Muscle layer of duodenum (tissue), 2 donors: ENCODE results near the gene PSMD3.

Experiments used
- H3K27ac ChIP-seq: one replicate; pipeline ENCODE4 v1.7.0; 2013; ENCODE audit warnings: mild to moderate bottlenecking, low read length
- H3K27me3 ChIP-seq: one replicate; pipeline ENCODE4 v1.7.0; 2013; ENCODE audit warnings: low read depth, mild to moderate bottlenecking, control low read depth, low read length
- H3K36me3 ChIP-seq, 2 donors: one replicate each; pipeline ENCODE4 v1.7.0; 2013; ENCODE audit warnings: low read length in 2 of 2, control low read depth in 1 of 2, mild to moderate bottlenecking in 1 of 2; ENCODE audit not compliant: insufficient read depth in 2 of 2, control insufficient read depth in 1 of 2
- H3K4me1 ChIP-seq, 2 donors: one replicate each; pipeline ENCODE4 v1.7.0; 2013; ENCODE audit warnings: low read length in 2 of 2, mild to moderate bottlenecking in 2 of 2, control low read depth in 1 of 2, moderate library complexity in 1 of 2; ENCODE audit not compliant: insufficient read depth in 2 of 2, control insufficient read depth in 1 of 2
- H3K4me3 ChIP-seq, 2 donors: one replicate each; pipeline ENCODE4 v1.7.0; 2013; ENCODE audit warnings: low read length in 2 of 2, low read depth in 1 of 2, mild to moderate bottlenecking in 1 of 2
- H3K9me3 ChIP-seq, 2 donors: one replicate each; pipeline ENCODE4 v1.7.0; 2013; ENCODE audit warnings: low read length in 2 of 2, control low read depth in 1 of 2, mild to moderate bottlenecking in 1 of 2; ENCODE audit not compliant: control insufficient read depth in 1 of 2
- donor health status: healthy.

The PSMD3 gene

GRCh38 chr17:40015998-40016985 is 35.7 kb downstream of the PSMD3 start:
- Histone ChIP-seq H3K27ac (no peak overlapping the region), H3K4me1 (peaks cover 2 to 32% of the 10 kb centered on the region in 2 donors), H3K9me3 (no peaks in the 10 kb centered on the region), H3K36me3 (peaks cover 4 to 12% of the 10 kb centered on the region in 2 donors), H3K4me3 (no peak overlapping the region), H3K27me3 (no peaks in the 10 kb centered on the region)

GRCh38 chr17:40017422-40018080 is 36.9 kb downstream of the PSMD3 start:
- H3K4me1 ChIP-seq: peaks cover 2 to 39% of the 10 kb centered on the region in 2 donors
- H3K27ac ChIP-seq: no peak overlapping the region

GRCh38 chr17:40018211-40019121 is 37.9 kb downstream of the PSMD3 start:
- Histone ChIP-seq H3K4me1 (peaks cover 2 to 40% of the 10 kb centered on the region in 2 donors), H3K27ac (no peak overlapping the region), H3K4me3 (no peak overlapping the region), H3K27me3 (no peaks in the 10 kb centered on the region), H3K36me3 (peaks cover 15 to 30% of the 10 kb centered on the region in 2 donors), H3K9me3 (no peaks in the 10 kb centered on the region)

More at GRCh38 chr17:40017422-40018080, 36.9 kb downstream of the PSMD3 start:
- H3K36me3 ChIP-seq: peaks cover 12 to 24% of the 10 kb centered on the region in 2 donors
- H3K9me3 ChIP-seq: no peaks in the 10 kb centered on the region
- no peak overlapping the region for H3K4me3 ChIP-seq
- no peaks in the 10 kb centered on the region for H3K27me3 ChIP-seq

GRCh38 chr17:40019140-40019991 is 38.8 kb downstream of the PSMD3 start:
- H3K9me3 ChIP-seq: no peaks in the 10 kb centered on the region
- peaks cover 2 to 43% of the 10 kb centered on the region in 2 donors for H3K4me1 ChIP-seq
- no peak overlapping the region for H3K27ac ChIP-seq
- H3K27me3 ChIP-seq: no peaks in the 10 kb centered on the region
- H3K36me3 ChIP-seq: peaks cover 15 to 36% of the 10 kb centered on the region in 2 donors
- no peak overlapping the region for H3K4me3 ChIP-seq

GRCh38 chr17:40020146-40020545 is 39.5 kb downstream of the PSMD3 start:
- Histone ChIP-seq H3K9me3 (no peaks in the 10 kb centered on the region), H3K27ac (no peak overlapping the region), H3K4me3 (no peak overlapping the region), H3K4me1 (peaks cover 0 to 42% of the 10 kb centered on the region in 2 donors), H3K27me3 (no peaks in the 10 kb centered on the region), H3K36me3 (peaks cover 19 to 42% of the 10 kb centered on the region in 2 donors)

GRCh38 chr17:40021451-40021971 is 40.9 kb downstream of the PSMD3 start:
- peak overlapping the region; percentile 67 for H3K27ac ChIP-seq
- H3K9me3 ChIP-seq: no peaks in the 10 kb centered on the region
- H3K27me3 ChIP-seq: no peaks in the 10 kb centered on the region
- peaks cover 0 to 51% of the 10 kb centered on the region in 2 donors for H3K4me1 ChIP-seq
- peaks cover 31 to 48% of the 10 kb centered on the region in 2 donors for H3K36me3 ChIP-seq
- no peak overlapping the region for H3K4me3 ChIP-seq

GRCh38 chr17:40022497-40022896 is 41.9 kb downstream of the PSMD3 start:
- H3K27me3 ChIP-seq: no peaks in the 10 kb centered on the region
- H3K36me3 ChIP-seq: peaks cover 34 to 49% of the 10 kb centered on the region in 2 donors
- H3K27ac ChIP-seq: no peak overlapping the region
- H3K4me1 ChIP-seq: peaks cover 0 to 51% of the 10 kb centered on the region in 2 donors
- H3K4me3 ChIP-seq: no peak overlapping the region
- no peaks in the 10 kb centered on the region for H3K9me3 ChIP-seq

GRCh38 chr17:40022961-40023541 is 42.4 kb downstream of the PSMD3 start:
- Histone ChIP-seq H3K4me3 (no peak overlapping the region), H3K27me3 (no peaks in the 10 kb centered on the region), H3K9me3 (no peaks in the 10 kb centered on the region), H3K4me1 (peaks cover 0 to 45% of the 10 kb centered on the region in 2 donors), H3K36me3 (peaks cover 37 to 52% of the 10 kb centered on the region in 2 donors), H3K27ac (no peak overlapping the region)

- Histone ChIP-seq H3K27me3 (no peaks in the 10 kb centered on the region), H3K4me3 (no peak overlapping the region), H3K9me3 (no peaks in the 10 kb centered on the region), H3K4me1 (peaks cover 0 to 38% of the 10 kb centered on the region in 2 donors), H3K36me3 (peaks cover 43 to 57% of the 10 kb centered on the region in 2 donors), H3K27ac (no peak overlapping the region)
Measured at GRCh38 chr17:40023590-40024292, 43.1 kb downstream of the PSMD3 start.
